ENCODE data around the gene ADGRG6. TPM values are rescaled to one million over a fixed set of nuclear protein-coding genes. Genes with fewer than 3 reads are reported as not detected.

The ADGRG6 gene
- total and polyA plus RNA-seq, 3 donors from 2014 or later = 5.1 to 10.6 (median 7.2) TPM

GRCh38 chr6:142302421-142303175 lies 791 bp downstream of the ADGRG6 start:
- peak overlapping the region; percentile 49 to 66 for H3K4me3 ChIP-seq
- DNase-seq = no peak

GRCh38 chr6:142303176-142303533 lies 1.3 kb downstream of the ADGRG6 start:
- H3K4me3 ChIP-seq = no peak overlapping the region
- WGBS, 2 donors = 68 to 70% methylated on average over 2 of the region's 2 CpGs
- intact Hi-C loops (cut with DNase I; ENCODE audit: low total_unique reads) = no loop called here

More at GRCh38 chr6:142302421-142303175, 791 bp downstream of the ADGRG6 start:
- Histone ChIP-seq H3K36me3 (ENCODE audit: low read depth, missing control alignments) (no peaks in the 10 kb centered on the region), H3K9me3 (no peaks in the 10 kb centered on the region), H3K27me3 (no peaks in the 10 kb centered on the region), H3K4me1 (no peaks in the 10 kb centered on the region), H3K27ac (no peak overlapping the region)
- 51 to 55% methylated on average over 18 of the region's 18 CpGs for WGBS, 2 donors
- no peak for TF ChIP-seq CTCF (IDR thresholded peaks at IDR 0.05)
- TF ChIP-seq POLR2A (IDR thresholded peaks at IDR 0.05) = no peak
- intact Hi-C loops (cut with DNase I; ENCODE audit: low total_unique reads) = no loop called here

GRCh38 chr6:142304241-142304640 lies 2.4 kb downstream of the ADGRG6 start:
- intact Hi-C loops (cut with DNase I; ENCODE audit: low total_unique reads) = no loop called here
- 89 to 95% methylated on average over 2 of the region's 2 CpGs for WGBS, 2 donors
- DNase-seq = no peak
- no peak for TF ChIP-seq CTCF (IDR thresholded peaks at IDR 0.05)
- no peak for TF ChIP-seq POLR2A (IDR thresholded peaks at IDR 0.05)
- no peak overlapping the region for H3K4me3 ChIP-seq
- H3K36me3 ChIP-seq (ENCODE audit: low read depth, missing control alignments) = no peaks in the 10 kb centered on the region
- no peaks in the 10 kb centered on the region for H3K27me3 ChIP-seq
- no peak overlapping the region for H3K27ac ChIP-seq
- H3K9me3 ChIP-seq = no peaks in the 10 kb centered on the region
- no peaks in the 10 kb centered on the region for H3K4me1 ChIP-seq

More at GRCh38 chr6:142303176-142303533, 1.3 kb downstream of the ADGRG6 start:
- no peak for DNase-seq
- Histone ChIP-seq H3K27me3 (no peaks in the 10 kb centered on the region), H3K9me3 (no peaks in the 10 kb centered on the region), H3K4me1 (no peaks in the 10 kb centered on the region), H3K36me3 (ENCODE audit: low read depth, missing control alignments) (no peaks in the 10 kb centered on the region), H3K27ac (no peak overlapping the region)
- no peak for TF ChIP-seq POLR2A (IDR thresholded peaks at IDR 0.05)
- TF ChIP-seq CTCF (IDR thresholded peaks at IDR 0.05) = no peak

GRCh38 chr6:142306736-142307135 lies 4.9 kb downstream of the ADGRG6 start:
- intact Hi-C loops (cut with DNase I; ENCODE audit: low total_unique reads) = no loop called here
- H3K4me1 ChIP-seq = no peaks in the 10 kb centered on the region
- no peaks in the 10 kb centered on the region for H3K9me3 ChIP-seq
- no peaks in the 10 kb centered on the region for H3K36me3 ChIP-seq (ENCODE audit: low read depth, missing control alignments)
- 90 to 94% methylated on average over 1 of the region's 1 CpG for WGBS, 2 donors
- TF ChIP-seq CTCF (IDR thresholded peaks at IDR 0.05) (no peak), POLR2A (IDR thresholded peaks at IDR 0.05) (no peak)
- H3K27me3 ChIP-seq = no peaks in the 10 kb centered on the region
- no peak overlapping the region for H3K27ac ChIP-seq
- DNase-seq = no peak
- no peak overlapping the region for H3K4me3 ChIP-seq
